GM21381 (cell line): Measurements from ENCODE around the gene NBEA.

Experiments
- ATAC-seq: cut with Tn5 transposase; IDR thresholded peaks from one replicate; pipeline ENCODE4 v1.9.1; 2021; ENCODE audit warnings: mild to moderate bottlenecking, moderate library complexity; ENCODE audit not compliant: unreplicated experiment

NBEA gene

DNA sequence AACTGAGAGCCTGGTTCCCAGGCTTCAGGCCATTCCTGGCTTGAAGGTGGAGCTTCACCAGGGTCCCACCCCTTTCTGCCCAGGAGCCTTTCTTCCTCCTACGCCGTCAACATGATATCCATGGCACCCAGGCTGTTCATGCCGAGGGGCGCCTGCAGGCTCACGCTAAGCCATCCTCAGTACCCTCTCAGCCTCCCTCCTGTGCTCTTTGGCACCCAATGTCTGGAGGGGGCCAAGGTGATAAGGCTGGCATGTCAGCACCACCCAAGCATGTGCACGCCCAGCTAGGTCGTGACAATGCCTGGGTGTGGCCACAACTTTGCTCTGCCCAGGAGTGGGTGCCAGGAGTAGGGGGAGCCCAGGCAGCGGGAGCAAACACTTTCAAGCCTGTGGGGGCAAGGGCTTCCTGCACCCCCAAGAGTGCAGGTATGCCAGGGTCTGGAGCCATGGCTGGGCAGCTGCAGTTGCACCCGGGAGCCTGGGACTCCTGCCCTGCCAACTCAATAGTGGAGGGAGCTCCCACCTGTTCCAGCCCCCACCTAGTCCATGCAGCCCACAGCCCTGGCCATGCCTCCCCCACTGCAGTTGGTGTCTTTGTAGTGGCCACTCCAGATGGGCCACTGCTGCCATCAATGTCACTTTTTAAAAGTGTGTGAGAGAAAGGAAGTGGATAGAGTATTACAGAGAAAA is 314.5 kb downstream of the NBEA start:
- no peak for ATAC-seq

DNA sequence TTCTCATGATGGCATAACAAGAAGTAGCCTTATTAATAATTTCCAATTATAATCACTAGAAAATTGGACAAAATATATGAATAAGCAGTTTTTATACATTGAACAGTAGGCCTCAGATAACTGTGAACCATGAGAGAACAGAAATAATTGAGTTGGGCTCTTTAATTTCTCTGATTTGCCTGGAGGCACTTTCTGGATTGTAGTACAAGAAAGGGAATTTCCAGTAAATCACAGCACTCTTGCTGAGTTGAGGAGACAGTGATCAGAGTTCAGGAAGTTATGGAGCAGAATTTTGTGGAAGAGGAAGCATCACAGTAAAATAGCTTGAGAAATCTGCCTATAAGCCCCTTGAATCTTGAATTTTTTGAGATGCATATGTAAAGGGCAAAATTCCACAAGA is 318.2 kb downstream of the NBEA start:
- ATAC-seq = no peak

- ATAC-seq = no peak
Measured at GRCh38 chr13:35266412-35266811, 324.3 kb downstream of the NBEA start.

DNA sequence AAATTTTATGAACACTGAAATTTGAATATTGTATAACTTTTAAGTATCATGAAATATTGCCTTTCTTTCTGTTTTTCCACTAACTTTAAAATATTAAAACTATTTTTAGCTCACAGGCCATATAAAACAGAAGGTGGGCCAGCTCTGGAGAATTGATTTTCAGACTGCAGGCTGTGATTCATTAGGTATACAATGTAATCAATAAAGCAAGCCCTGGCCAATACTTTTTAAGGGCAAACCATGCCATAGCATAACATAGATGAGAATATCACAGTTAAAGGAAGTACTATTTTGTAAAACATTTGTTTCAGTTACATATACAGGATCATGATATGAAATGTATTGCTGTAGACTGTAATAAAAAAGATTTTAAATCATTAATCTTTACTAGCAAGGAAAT is 336.8 kb downstream of the NBEA start:
- no peak for ATAC-seq

GRCh38 chr13:35279500-35279899 is 337.4 kb downstream of the NBEA start:
- ATAC-seq = no peak

GRCh38 chr13:35283856-35284255 is 341.8 kb downstream of the NBEA start:
- no peak for ATAC-seq

DNA sequence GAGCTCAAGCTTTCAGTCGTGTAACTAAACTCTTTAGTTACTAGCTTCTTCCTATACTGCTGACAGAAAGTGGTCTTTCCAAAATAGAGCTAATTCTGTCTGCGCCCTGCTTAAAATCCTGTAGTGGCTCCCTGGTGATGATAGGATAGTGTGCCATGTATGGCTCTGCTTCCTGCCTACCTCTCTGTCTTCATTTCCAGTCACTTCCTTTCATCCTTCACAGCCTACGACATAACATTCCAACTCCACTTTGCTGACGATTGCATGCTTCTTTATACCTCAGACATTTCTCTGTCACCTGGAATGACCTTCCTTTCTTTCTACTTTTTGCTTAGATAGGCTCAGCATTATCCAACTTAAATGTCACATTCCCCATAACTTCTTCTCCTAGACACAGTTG is 343.6 kb downstream of the NBEA start:
- ATAC-seq = no peak

GRCh38 chr13:35292329-35292728 is 350.3 kb downstream of the NBEA start:
- no peak for ATAC-seq

DNA sequence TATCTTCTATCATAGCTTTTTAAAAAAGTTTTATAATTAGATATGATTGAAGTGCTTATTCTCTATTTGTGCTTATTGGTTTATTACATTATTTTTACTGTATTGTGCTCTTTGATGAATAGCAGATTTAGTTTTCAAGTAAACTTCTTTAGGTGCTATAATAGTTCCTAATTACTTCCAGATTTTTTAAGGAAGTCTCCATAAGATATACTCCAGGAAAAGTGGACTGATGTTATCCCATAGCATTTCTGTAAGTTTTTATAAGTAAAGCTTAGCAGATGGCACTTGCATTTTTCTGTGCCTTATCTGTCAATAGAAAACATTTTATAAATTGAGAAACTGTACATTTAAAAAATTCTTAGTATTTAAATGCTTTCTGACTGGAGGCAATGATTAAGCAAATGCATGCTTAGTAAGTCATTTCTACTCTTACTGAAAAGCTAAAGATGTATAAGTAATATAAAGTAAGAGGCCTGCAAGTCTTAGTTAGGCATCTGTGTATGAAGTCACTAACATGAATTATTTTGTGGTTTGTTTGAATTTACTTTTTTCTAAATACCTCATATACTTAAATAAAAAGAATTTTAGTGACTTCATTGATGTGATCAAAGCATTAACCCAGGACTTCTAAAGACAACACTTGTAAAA is 351.6 kb downstream of the NBEA start:
- no peak for ATAC-seq

DNA sequence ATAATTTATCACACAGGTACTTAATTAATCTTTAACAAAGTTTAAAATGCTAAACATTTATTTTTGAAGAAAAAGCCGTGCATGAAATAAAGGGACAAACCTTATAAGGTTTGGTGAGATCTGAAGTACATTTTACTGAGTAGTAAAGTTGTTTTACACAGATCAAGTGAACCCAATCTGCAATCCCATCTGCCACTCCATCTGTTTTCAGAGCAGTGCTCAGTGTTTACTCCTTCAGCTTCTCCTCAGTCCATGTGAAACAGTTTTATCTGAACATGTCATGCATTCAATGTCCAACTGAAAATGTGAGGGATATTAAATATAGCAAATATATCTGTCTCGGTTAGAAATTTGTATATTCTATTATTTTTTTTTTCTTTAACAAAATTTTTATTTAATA is 367.6 kb downstream of the NBEA start:
- ATAC-seq = no peak

DNA sequence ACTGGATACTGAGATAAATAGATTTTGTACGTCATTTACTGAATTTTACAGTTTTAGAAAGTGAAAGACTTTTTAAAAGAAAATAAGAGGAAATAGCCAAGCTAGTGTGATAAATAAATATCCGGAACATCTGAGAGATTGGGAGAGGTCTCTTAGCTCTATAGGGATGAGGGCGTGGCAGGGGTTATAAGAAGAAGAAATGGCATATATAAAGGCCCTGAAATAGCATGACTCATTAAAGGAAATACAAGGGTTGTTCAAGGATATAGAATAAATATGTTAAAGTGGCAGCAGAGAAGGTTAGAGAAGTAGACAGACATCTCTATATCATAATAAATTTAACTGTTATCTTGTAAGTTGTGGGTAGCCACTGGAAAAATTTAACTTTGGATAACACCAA is 390.1 kb downstream of the NBEA start:
- no peak for ATAC-seq

DNA sequence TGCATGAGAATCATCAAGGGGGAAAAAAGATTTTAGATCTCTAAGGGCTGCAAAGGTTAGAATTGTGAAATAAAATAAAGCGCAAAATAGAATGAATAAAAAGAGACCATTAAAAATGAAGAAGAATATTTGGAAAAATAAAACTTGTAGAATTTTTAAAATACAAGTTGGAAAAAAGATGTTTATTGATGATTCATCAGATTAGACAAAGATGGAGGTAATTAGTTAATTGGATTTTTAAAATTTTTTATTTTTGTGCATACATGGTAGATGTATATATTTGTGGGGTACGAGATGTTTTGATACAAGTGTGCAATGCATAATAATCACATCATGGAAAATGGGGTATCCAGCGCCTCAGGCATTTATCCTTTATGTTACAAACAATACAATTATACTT is 391.1 kb downstream of the NBEA start:
- ATAC-seq = no peak

DNA sequence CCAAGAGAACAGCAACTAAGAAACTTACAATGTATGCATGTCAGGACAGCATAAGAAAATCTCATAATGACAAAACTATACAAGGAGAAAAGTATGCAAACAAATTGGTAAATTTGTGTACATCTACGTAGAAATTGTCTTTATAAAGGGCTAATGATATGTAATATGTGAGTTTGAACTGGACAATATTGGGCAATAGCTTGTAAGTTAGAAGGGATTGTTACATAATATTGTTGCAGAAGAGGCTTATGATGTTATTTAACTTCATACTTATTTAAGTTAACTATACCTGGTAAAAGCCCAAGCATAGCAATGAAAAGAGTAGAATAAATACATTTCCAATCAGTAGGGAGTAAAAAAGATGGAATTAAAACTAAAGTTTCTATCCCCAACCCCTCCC is 400.4 kb downstream of the NBEA start:
- ATAC-seq = no peak

DNA sequence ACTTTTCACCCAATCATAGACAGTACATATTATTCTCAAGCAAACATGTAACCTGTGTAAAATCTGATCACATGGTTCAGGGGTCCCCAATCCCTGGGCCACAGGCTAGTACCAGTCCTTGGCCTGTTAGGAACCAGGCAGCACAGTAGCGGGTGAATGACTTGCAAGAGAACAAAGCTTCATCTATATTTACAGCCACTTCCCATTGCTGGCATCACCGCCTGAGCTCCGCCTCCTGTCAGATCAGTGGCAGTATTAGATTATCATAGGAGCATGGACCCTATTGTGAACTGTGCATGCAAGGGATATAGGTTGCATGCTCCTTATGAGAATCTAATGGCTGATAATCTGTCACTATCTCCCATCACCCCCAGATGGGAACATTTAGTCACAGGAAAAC is 401.3 kb downstream of the NBEA start:
- no peak for ATAC-seq

DNA sequence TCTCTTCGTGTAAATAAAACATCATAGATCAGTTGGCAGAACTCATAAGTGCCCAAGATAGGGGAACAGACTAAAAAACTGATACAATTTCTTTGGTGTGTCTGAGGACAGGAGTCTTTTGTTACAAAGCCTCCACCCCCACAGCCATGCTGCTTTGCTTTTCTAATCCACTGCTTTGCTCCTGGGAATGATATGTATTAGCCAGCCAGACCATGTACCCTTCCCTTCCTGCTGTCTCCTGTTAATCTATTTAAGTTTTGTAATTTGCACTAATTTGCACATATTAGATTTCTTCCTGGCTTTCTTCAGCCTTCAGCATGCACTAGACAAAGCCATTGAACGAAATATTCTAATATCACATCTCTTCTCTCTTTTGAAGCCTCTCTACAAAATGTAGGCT is 403.9 kb downstream of the NBEA start:
- ATAC-seq = no peak

DNA sequence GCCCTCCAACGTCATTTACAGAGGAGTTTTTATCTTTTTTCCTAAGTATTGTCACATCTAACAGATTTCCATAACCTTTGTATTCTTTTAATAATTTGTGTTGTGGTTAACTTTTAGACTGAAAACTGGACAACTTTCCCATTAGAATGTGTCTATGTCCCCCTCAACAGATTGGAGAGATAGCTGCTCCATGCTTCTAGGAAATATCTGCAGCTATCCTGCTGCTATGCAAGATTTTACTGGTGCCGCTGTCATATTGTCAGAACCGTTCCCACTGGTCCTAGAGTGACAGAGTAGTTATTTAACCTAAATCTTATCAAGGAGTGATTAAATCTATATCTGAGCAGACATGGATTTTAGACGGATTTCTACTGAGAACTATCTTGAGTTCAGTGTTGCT is 404.4 kb downstream of the NBEA start:
- ATAC-seq = no peak

DNA sequence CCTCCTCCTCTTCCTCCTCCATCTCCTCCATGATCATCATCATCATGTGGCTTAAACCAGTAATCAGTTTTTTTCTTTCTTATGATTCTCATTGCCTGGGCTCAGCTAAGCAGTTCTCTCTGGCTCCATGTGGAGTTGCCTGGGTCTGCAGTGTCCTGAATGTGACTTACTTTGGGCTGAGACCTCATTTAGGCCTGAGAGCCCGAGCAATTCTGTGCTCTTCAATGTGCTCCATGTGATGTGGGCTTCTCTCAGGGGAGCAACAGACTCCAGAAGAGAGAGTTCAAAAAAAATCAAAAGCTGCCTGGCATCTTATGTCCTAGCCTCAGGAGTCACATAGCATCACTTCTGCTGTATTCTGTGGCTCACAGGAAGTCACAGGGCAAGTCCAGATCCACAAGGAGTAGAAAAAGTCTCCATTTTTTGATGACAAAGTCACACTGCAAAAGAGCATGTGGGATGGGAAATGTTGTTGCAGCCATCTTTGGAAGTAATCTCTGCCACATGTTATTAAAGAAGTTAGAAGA is 405.7 kb downstream of the NBEA start:
- no peak for ATAC-seq

DNA sequence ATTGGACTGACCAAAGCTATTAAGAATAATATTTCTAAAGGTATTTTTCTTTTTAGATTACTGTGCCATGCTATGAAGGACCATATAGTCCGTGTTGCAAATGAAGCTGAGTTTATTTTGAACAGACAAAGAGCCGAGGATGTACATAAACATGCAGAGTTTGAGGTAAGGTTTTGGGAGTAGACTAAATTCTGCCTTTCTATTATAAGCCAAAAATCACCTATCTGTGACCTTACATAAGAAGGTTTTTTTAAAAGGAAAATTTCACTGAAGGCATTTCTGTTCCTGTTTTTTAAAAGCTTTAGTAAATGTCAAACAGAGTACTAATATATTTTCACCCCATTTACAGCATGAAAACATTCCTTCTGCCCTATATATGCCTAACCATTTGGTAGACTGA is 407.0 kb downstream of the NBEA start:
- ATAC-seq = no peak

GRCh38 chr13:35349673-35350278 is 407.7 kb downstream of the NBEA start:
- ATAC-seq = no peak

DNA sequence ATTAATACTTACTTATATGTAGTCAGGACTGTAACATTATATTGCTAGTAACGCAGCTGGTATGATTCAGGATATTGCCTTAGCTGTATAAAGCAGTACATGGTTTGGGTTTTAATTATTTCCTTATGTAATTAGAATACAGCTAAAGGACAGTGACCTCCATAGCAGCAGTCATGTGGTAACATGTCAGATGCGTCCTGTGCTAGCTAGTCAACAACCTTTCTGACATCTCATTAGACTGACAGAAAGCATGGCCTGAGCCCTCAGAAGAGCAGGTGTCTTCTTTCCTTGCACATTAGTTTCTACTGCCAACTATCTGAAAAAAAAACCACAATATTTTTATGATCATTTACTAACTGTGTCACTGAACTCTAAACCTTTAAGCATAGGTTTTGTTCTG is 412.2 kb downstream of the NBEA start:
- ATAC-seq = no peak

GRCh38 chr13:35354882-35355281 is 412.8 kb downstream of the NBEA start:
- no peak for ATAC-seq

DNA sequence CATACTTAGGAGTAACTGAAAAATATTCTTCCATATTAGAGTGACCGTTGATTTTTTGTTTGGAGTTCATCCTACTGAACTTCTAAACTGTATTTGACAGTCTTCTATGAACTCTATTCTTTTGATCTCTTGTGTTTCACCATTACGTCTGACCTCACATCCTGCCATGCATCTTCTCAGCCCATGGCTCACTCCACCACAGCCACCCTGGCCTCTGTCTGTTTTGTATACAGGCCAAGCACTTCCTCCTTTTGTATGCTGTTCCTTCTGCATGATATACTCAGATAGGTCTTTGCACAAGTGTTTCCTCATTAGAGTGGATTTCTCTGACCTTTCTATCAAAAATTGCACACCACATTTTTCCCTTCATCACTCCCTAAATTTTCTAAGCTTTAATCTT is 414.5 kb downstream of the NBEA start:
- ATAC-seq = no peak
